ENCODE measurements around the gene RAB27B. TPM values are rescaled to one million over a fixed set of nuclear protein-coding genes. Genes with fewer than 3 reads are reported as not detected.

Gene RAB27B
- total RNA-seq, 1 donor from 2014 or later: 3.4 TPM

DNA sequence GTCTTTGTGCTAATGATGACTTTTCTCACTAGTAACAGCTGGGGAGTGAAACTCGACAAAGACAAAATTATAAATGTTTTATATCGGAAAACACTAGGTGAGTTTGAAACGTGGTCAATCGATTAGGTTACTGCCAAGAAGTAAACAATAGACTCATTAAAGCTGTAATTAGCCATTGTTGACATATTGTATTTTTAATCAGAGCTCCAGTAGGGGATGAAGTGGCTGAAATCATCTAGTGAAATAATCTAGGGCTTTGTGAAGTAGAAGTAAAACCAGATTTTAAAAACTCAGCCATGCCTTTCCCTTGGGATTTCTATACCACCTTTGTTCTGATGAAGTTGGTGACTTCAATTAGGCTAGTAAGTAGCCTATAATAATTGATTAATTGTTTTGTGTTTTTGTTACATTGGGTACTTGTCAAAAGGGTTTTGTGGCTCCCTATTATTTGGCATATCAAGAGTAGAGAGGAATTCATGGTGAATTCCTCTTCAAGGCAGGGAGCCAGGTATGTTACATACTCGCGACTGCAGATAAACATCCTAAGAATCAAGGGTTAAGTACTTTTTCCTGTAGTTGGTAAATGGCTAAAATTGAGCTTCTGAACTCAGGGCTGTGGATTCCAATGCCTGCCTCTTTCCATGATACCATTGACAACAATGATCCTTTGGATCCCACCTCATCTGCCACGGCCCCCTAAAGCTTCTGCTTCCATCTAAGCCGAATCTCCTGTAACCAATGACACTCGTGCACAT, 31.6 kb downstream of the RAB27B start:
- intact Hi-C loops (cut with micrococcal nuclease): no loop called here

GRCh38 chr18:54860941-54861340, 32.7 kb downstream of the RAB27B start:
- intact Hi-C loops (cut with micrococcal nuclease): no loop called here

- intact Hi-C loops (cut with micrococcal nuclease): no loop called here
These were observed 38.9 kb downstream of the RAB27B start for GRCh38 chr18:54867131-54867530.

DNA sequence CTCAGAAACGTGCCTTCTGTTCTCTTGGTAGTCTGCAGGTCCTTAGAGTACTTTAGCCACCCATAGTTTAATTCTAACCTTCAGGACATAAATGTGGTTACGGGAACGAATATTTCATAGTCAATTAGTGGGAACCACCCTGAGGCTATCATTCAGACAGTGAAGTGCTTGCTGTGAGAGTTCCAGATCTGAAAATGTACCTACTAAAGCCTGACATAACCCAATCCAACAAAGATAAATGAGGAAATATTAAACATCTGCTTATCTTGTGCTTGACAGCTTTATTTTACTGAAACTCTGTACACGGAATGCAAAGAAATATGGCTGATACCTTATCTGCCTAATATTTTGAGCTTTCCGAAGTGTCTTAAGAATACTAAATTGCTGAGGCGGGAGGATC, 43.0 kb downstream of the RAB27B start:
- intact Hi-C loops (cut with micrococcal nuclease): no loop called here

GRCh38 chr18:54872681-54873080, 44.4 kb downstream of the RAB27B start:
- intact Hi-C loops (cut with micrococcal nuclease): no loop called here

- intact Hi-C loops (cut with micrococcal nuclease): no loop called here
These were observed 45.6 kb downstream of the RAB27B start for GRCh38 chr18:54873884-54874255.

DNA sequence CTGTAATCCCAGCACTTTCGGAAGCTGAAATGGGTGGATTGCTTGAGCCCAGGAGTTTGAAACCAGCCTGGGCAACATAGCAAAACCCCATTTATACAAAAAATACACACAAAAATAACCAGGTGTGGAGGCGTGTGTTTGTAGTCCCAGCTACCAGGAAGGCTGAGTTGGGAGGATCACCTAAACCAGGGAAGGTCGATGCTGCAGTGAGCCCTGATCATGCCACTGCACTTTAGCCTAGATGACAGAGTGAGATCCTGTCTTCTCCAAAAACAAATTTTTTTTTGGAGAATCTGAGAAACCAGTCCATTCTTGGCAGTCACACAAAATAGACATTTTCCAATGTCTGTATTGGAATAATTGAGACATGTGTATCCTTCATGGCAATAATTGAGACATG, 46.8 kb downstream of the RAB27B start:
- intact Hi-C loops (cut with micrococcal nuclease): no loop called here

- intact Hi-C loops (cut with micrococcal nuclease): no loop called here
These were observed 48.8 kb downstream of the RAB27B start for GRCh38 chr18:54877076-54877475.

DNA sequence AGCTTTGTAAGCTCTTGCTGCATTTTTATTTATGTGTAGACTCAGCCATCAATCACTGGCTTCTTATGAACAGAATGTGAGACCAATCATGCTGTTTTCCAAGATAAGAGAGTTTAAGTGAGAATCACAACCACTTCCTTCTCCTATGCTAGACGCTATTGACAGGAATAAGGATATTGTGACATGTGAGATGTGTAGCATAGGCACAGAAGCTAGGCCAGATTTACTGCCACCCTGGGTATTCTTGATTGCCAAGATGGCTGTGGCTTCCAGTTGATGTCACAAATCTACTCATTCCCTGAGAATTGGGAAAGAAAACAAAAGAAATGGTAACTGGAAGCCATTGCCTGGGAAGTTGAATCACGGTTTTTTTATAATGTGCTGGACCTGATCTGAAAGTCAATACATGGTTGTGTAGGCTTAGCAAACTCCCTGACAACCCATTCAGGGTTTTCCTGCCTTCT, 49.9 kb downstream of the RAB27B start:
- intact Hi-C loops (cut with micrococcal nuclease): no loop called here

- intact Hi-C loops (cut with micrococcal nuclease): no loop called here
These were observed 50.5 kb downstream of the RAB27B start for GRCh38 chr18:54878659-54879358.

- intact Hi-C loops (cut with micrococcal nuclease): no loop called here
These were observed 51.4 kb downstream of the RAB27B start for GRCh38 chr18:54879691-54880090.

- intact Hi-C loops (cut with micrococcal nuclease): no loop called here
These were observed 52.3 kb downstream of the RAB27B start for GRCh38 chr18:54880395-54881105.

GRCh38 chr18:54881229-54881768, 53.0 kb downstream of the RAB27B start:
- intact Hi-C loops (cut with micrococcal nuclease): no loop called here

DNA sequence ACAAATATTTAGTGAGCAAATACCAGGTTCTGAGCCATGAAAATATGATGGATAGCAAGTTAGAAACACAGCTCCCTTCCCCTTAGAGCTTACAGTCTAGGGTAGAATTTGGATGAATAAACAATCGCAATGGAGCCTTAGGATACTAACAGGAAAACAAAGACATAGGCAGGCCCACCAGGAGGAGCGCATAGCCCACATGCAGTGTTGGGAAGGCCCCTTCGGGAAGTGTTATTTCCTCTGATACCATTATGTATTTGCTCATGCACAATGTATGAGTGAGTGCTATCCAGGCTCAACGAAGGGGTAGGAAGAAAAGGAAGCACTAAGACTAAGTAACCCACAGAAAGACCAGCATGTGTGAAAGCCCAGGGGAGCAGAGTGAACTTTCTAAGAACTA, 54.0 kb downstream of the RAB27B start:
- intact Hi-C loops (cut with micrococcal nuclease): no loop called here

- intact Hi-C loops (cut with micrococcal nuclease): no loop called here
These were observed 55.7 kb downstream of the RAB27B start for GRCh38 chr18:54883816-54884604.

GRCh38 chr18:54888378-54888777, 60.1 kb downstream of the RAB27B start:
- intact Hi-C loops (cut with micrococcal nuclease): no loop called here

- intact Hi-C loops (cut with micrococcal nuclease): no loop called here
These were observed 60.7 kb downstream of the RAB27B start for GRCh38 chr18:54888933-54889332.

DNA sequence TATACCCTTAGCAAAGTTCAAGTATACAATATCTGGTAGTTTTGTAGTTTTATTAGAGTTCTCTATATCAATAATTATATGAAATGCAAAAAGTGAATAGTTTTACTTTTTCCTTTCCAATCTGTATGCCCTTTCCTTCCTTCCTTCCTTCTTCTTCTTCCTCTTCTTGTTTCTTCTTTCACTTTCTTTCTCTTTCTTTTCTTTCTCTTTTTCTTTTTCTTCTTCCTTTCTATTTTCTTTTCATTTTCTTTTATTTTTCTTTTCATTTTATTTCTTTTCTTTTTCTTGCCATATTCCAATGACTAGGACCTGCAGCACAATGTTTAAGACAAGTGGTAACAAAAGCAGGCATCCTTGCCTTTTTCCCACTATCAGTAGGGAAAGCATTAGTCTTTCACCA, 71.2 kb downstream of the RAB27B start:
- intact Hi-C loops (cut with micrococcal nuclease): no loop called here

DNA sequence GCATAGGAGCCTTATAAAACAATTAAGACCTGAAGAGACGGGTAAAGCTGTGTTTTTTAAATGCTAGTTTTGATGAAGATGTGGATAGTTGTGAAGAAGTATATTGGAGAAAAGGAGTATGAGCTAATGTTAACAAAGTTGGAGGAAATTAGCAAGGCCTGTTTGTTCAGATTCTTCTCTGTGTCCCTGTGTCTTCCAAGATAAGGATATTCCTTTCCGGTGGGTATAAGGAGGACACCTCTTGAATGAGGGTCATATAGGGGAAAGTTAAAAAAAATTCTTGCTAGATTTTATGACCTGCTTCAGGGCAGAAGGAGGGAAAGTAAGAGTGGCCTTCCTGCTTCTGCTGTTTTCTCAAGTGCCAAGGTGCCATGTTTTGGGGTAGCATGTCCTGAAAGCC, 72.0 kb downstream of the RAB27B start:
- intact Hi-C loops (cut with micrococcal nuclease): no loop called here

DNA sequence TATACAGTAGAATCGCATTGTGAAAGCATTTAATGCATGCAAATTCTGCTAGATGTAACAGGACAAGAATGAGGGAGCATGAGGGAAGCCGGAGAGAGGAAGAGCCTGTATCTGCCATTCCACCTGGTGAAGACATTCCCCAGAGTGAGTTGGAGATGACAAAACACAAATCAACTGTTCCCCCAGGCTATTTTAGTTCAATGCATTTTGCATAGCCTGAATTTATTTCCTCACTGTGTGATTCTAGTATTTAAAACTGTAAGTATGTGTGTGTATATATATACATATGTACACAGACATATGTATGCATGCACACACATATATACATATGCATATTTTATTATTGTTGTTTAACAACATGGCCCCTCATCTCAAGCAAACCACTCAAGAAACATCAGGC, 76.3 kb downstream of the RAB27B start:
- intact Hi-C loops (cut with micrococcal nuclease): no loop called here

DNA sequence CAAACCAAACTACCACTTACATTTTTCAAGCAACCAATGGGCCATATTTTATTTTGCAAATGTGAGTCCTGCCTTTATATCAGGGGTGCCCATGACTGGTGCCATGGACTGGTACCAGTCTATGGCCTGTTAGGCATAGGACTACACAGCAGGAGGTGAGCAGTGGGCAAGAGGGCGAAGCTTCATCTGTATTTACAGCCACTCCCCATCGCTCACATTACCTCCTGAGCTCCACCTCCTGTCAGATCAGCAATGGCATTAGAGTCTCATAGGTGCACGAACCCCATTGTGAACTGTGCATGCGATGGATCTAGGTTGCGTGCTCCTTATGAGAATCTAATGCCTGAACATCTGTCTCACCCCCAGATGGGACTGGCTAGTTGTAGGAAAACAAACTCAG, 77.4 kb downstream of the RAB27B start:
- intact Hi-C loops (cut with micrococcal nuclease): no loop called here

Measured in T-helper 2 cell treated with Interferon-gamma antibody and Interleukin-4, amounts not matched to agents 100 ng/mL and 5 ng/mL, for 36 hours (primary cell).